ENCODE data around the gene ADGRB2. TPM values are rescaled to one million over a fixed set of nuclear protein-coding genes. Genes with fewer than 3 reads are reported as not detected.

Gene ADGRB2
- total RNA-seq, 1 experiment from 2014 or later = 10.9 TPM

DNA sequence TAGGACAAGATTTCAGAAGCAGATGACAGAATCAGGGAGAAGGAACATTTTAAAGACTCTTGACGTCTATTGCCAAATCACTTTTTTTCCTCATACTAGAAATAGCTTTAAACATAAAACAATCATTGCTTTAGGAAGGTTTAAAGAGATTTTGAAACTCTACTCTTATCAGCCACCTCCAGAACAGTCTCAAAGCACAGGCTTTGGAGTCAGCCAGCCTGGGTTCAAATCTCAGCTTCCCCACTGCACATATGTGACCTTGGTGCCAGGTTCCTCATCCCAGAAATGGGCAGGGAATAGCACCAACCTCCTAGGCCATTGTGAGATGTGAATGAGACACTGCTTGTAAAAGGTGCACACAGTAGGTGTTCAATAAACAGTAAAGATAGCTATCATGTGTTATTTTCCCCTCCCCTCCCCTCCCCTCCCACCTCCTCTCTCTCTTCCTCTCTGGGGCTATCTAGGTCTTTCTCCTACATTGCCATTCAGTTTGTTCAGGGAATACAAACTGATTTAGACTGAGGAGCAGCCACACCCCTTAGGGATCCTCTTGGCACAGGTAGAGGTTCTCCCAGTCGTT, 31.0 kb upstream of the ADGRB2 start:
- Histone ChIP-seq H3K27ac (ENCODE audit: insufficient read length, low read depth, low read length) (no peak overlapping the region), H2BK15ac (ENCODE audit: low read depth, low read length) (no peak overlapping the region), H2AK5ac (ENCODE audit: insufficient read length, low read length) (no peak overlapping the region), H3K79me2 (ENCODE audit: insufficient read depth, low read length) (no peaks in the 10 kb centered on the region), H3K4me2 (ENCODE audit: insufficient read depth, insufficient read length, low read length) (no peak overlapping the region), H2BK5ac (ENCODE audit: insufficient read length, low read length) (no peak overlapping the region), H4K91ac (ENCODE audit: insufficient read length, low read depth, low read length) (no peak overlapping the region), H3K18ac (ENCODE audit: insufficient read length, low read depth, low read length) (no peak overlapping the region), H3K56ac (ENCODE audit: insufficient read length, low read depth, low read length) (no peak overlapping the region), H2BK12ac (ENCODE audit: insufficient read length, low read depth, low read length) (no peak overlapping the region), H4K8ac (replicated peaks; ENCODE audit: insufficient read length, low read depth, low read length) (no peak overlapping the region), H3K23me2 (ENCODE audit: insufficient read length, low read depth, low read length, poor library complexity, severe bottlenecking) (no peaks in the 10 kb centered on the region), H4K20me1 (ENCODE audit: control insufficient read depth, insufficient read depth, insufficient read length) (no peaks in the 10 kb centered on the region), H4K5ac (ENCODE audit: insufficient read length, low read depth, low read length) (no peak overlapping the region), H2AFZ (ENCODE audit: low read length) (no peak overlapping the region), H3K23ac (ENCODE audit: insufficient read length, low read depth, low read length) (no peak overlapping the region), H3K14ac (ENCODE audit: insufficient read depth, low read length) (no peak overlapping the region), H3K4me1 (ENCODE audit: insufficient read depth, low read length) (no peaks in the 10 kb centered on the region), H2BK20ac (ENCODE audit: low read depth, low read length, poor library complexity, severe bottlenecking) (no peak overlapping the region), H3K9ac (ENCODE audit: extremely low read depth, insufficient read length, low read length) (no peak overlapping the region), H3K9me3 (ENCODE audit: control insufficient read depth, low read depth, low read length) (no peaks in the 10 kb centered on the region), H3K27me3 (ENCODE audit: insufficient read depth, low read length) (no peaks in the 10 kb centered on the region), H3K4ac (ENCODE audit: low read depth, low read length) (no peak overlapping the region), H3K79me1 (ENCODE audit: insufficient read depth, low read depth, low read length, poor library complexity, severe bottlenecking) (no peaks in the 10 kb centered on the region), H2BK120ac (ENCODE audit: low read depth, low read length, poor library complexity, severe bottlenecking) (no peak overlapping the region), H3T11ph (ENCODE audit: low read length) (no peak overlapping the region)
- TF ChIP-seq, protein P1, sequence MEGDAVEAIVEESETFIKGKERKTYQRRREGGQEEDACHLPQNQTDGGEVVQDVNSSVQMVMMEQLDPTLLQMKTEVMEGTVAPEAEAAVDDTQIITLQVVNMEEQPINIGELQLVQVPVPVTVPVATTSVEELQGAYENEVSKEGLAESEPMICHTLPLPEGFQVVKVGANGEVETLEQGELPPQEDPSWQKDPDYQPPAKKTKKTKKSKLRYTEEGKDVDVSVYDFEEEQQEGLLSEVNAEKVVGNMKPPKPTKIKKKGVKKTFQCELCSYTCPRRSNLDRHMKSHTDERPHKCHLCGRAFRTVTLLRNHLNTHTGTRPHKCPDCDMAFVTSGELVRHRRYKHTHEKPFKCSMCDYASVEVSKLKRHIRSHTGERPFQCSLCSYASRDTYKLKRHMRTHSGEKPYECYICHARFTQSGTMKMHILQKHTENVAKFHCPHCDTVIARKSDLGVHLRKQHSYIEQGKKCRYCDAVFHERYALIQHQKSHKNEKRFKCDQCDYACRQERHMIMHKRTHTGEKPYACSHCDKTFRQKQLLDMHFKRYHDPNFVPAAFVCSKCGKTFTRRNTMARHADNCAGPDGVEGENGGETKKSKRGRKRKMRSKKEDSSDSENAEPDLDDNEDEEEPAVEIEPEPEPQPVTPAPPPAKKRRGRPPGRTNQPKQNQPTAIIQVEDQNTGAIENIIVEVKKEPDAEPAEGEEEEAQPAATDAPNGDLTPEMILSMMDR (conservative IDR thresholded peaks at IDR 0.05) = no peak
- WGBS (ENCODE audit: extremely low coverage, insufficient read length, low lambda C conversion rate) = no CpG with 5 or more reads among the region's 2 CpGs
- no peak for DNase-seq
- H3K4me3 Mint-ChIP-seq = no peak overlapping the region
- no peaks in the 10 kb centered on the region for H3K36me3 Mint-ChIP-seq (ENCODE audit: insufficient read depth in 1 of 3, low read depth in 3 of 3)
- H3K27ac Mint-ChIP-seq = no peak overlapping the region
- H3K27me3 Mint-ChIP-seq (ENCODE audit: low read depth) = no peaks in the 10 kb centered on the region; the same call in none of the 2 replicates
- no peaks in the 10 kb centered on the region; a peak in 1 of 5 replicates for H3K9me3 Mint-ChIP-seq
- H3K4me1 Mint-ChIP-seq = peaks cover 9 to 25% of the 10 kb centered on the region in 2 experiments
